OCI-LY3 (cell line): ENCODE results near the gene UBASH3A.

Experiments
- EZH2phosphoT487 ChIP-seq: fragments of 200-600 bp; shearing (Covaris generic); IDR thresholded peaks from 2 replicates; pipeline ENCODE4 v1.6.1; 2018; ENCODE audit warnings: antibody characterized with exemption, mixed run types, low read depth
- TF ChIP-seq, protein P1 (sequence below): fragments of 200-600, 300-600 bp; sonication (generic); IDR thresholded peaks from 2 replicates; pipeline ENCODE4 v1.5.1; 2014; ENCODE audit warnings: antibody characterized with exemption, low read length, low read depth

DNA sequence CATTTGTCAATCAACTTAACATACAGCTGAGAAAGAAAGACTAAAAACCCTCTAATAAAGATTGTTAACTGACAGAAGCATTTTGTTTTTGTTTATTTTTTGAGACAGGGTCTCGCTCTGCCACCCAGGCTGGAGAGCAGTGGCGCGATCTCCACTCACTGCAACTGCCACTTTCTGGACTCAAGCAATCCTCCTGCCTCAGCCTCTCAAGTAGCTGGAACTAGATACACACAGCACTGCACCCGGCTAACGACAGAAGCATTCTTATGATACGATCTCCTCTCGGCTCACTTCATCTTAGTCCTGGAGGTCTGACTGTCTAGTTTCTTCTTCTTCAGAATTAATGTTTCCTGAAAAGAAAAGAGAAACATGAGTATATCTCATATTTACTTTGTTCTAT lies 68.8 kb downstream of the UBASH3A start:
- TF ChIP-seq, protein P1, sequence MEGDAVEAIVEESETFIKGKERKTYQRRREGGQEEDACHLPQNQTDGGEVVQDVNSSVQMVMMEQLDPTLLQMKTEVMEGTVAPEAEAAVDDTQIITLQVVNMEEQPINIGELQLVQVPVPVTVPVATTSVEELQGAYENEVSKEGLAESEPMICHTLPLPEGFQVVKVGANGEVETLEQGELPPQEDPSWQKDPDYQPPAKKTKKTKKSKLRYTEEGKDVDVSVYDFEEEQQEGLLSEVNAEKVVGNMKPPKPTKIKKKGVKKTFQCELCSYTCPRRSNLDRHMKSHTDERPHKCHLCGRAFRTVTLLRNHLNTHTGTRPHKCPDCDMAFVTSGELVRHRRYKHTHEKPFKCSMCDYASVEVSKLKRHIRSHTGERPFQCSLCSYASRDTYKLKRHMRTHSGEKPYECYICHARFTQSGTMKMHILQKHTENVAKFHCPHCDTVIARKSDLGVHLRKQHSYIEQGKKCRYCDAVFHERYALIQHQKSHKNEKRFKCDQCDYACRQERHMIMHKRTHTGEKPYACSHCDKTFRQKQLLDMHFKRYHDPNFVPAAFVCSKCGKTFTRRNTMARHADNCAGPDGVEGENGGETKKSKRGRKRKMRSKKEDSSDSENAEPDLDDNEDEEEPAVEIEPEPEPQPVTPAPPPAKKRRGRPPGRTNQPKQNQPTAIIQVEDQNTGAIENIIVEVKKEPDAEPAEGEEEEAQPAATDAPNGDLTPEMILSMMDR = no peak
- no peak for TF ChIP-seq EZH2phosphoT487
